CD4-positive, CD25-positive, alpha-beta regulatory T cell (primary cell): Measurements from ENCODE around the gene PPP2R3C. TPM values are rescaled to one million over a fixed set of nuclear protein-coding genes. Genes with fewer than 3 reads are reported as not detected.

Experiments
- ATAC-seq, 2 donors: fragments of 150-1000 bp; cut with Tn5 transposase; one replicate each; pipeline ENCODE4 v1.10.0; 2021; ENCODE audit warnings: low read depth in 2 of 2, moderate number of reproducible peaks in 2 of 2, moderate library complexity in 1 of 2
- DNase-seq, 3 donors: peaks; one replicate each; pipeline versions ENCODE4 v3.0.0 to v3.0.0-alpha.2; 2012 to 2022; ENCODE audit warnings: mixed read lengths in 1 of 3
- H3K27ac ChIP-seq: one replicate; pipeline ENCODE4 v1.7.0; 2013; ENCODE audit warnings: mild to moderate bottlenecking, low read length; ENCODE audit not compliant: insufficient read depth, poor library complexity, severe bottlenecking
- H3K27me3 ChIP-seq: one replicate; pipeline ENCODE4 v1.7.0; 2013; ENCODE audit warnings: low read length; ENCODE audit not compliant: control insufficient read depth, insufficient read depth
- H3K36me3 ChIP-seq: one replicate; pipeline ENCODE4 v1.7.0; 2013; ENCODE audit warnings: mild to moderate bottlenecking, low read length, moderate library complexity; ENCODE audit not compliant: control insufficient read depth, insufficient read depth
- H3K4me1 ChIP-seq: 2 replicates; pipeline ENCODE4 v1.7.0; 2013; ENCODE audit warnings: mild to moderate bottlenecking, low read length; ENCODE audit not compliant: insufficient read depth, control insufficient read depth, poor library complexity, severe bottlenecking
- H3K4me3 ChIP-seq: one replicate; pipeline ENCODE4 v1.7.0; 2013; ENCODE audit warnings: low read depth, mild to moderate bottlenecking, low read length, moderate library complexity
- H3K9me3 ChIP-seq, 2 experiments: 1 replicate in 1 of 2; 2 replicates in 1 of 2; pipeline ENCODE4 v1.7.0; 2013; ENCODE audit warnings: low read length in 2 of 2, mild to moderate bottlenecking in 1 of 2, moderate library complexity in 1 of 2; ENCODE audit not compliant: control insufficient read depth in 2 of 2
- H3K27ac Mint-ChIP-seq, 3 donors: one replicate each; pipeline ENCODE4 v1.8.0; 2020 to 2022; ENCODE audit warnings: mild to moderate bottlenecking in 3 of 3, mixed read lengths in 3 of 3, moderate library complexity in 2 of 3
- H3K27me3 Mint-ChIP-seq: one replicate; pipeline ENCODE4 v1.8.0; 2022; ENCODE audit warnings: mild to moderate bottlenecking, mixed read lengths
- H3K36me3 Mint-ChIP-seq: one replicate; pipeline ENCODE4 v1.8.0; 2020; ENCODE audit warnings: mixed read lengths
- H3K4me1 Mint-ChIP-seq, 4 donors: one replicate each; pipeline ENCODE4 v1.8.0; 2020 to 2022; ENCODE audit warnings: mixed read lengths in 4 of 4, mild to moderate bottlenecking in 1 of 4
- H3K4me3 Mint-ChIP-seq, 4 donors: one replicate each; pipeline ENCODE4 v1.8.0; 2020 to 2022; ENCODE audit warnings: mild to moderate bottlenecking in 4 of 4, mixed read lengths in 4 of 4, moderate library complexity in 3 of 4
- H3K9me3 Mint-ChIP-seq, 7 donors: one replicate each; pipeline ENCODE4 v1.8.0; 2020 to 2022; ENCODE audit warnings: mixed read lengths in 7 of 7, mild to moderate bottlenecking in 3 of 7, moderate library complexity in 2 of 7
- polyA plus RNA-seq, 4 donors: library from polyadenylated mRNA; unstranded; fragments of 300-500 nt; fragmentation: Illumina TruSeq; gene quantifications; one replicate each; pipeline ENCODE4 v1.2.3, GENCODE V29; 2021
- total RNA-seq: library from RNA; stranded (reverse); gene quantifications from one replicate; pipeline ENCODE4 v1.2.3, GENCODE V29; 2022

Gene PPP2R3C
- total and polyA plus RNA-seq, 5 donors from 2014 or later: 52.6 to 100 (median 83.7) TPM

GRCh38 chr14:35122696-35123387 lies 1.1 kb upstream of the PPP2R3C start:
- peaks cover 62% of the 10 kb centered on the region for H3K4me1 ChIP-seq
- peak overlapping the region; percentile 94 to 100 (median 99) for H3K4me3 Mint-ChIP-seq
- H3K27ac ChIP-seq: peak overlapping the region; percentile 100

GRCh38 chr14:35121026-35121886 lies 534 bp downstream of the PPP2R3C start:
- peaks cover 10% of the 10 kb centered on the region for H3K36me3 ChIP-seq
- H3K36me3 Mint-ChIP-seq: peaks cover 22% of the 10 kb centered on the region
- no peaks in the 10 kb centered on the region for H3K27me3 ChIP-seq
- ATAC-seq: no peak
- peak overlapping the region; percentile 99 to 100 (median 100) for H3K27ac Mint-ChIP-seq
- H3K9me3 ChIP-seq: no peaks in the 10 kb centered on the region
- H3K27ac ChIP-seq: peak overlapping the region; percentile 100
- H3K27me3 Mint-ChIP-seq: peaks cover 9% of the 10 kb centered on the region
- peak overlapping the region; percentile 94 to 100 (median 99) for H3K4me3 Mint-ChIP-seq
- H3K4me1 ChIP-seq: peaks cover 53% of the 10 kb centered on the region
- peaks cover 16 to 86% (median 53%) of the 10 kb centered on the region in 4 donors for H3K4me1 Mint-ChIP-seq
- peak overlapping the region; percentile 99 for H3K4me3 ChIP-seq
- no peak for DNase-seq
- H3K9me3 Mint-ChIP-seq: no peaks in the 10 kb centered on the region

More at GRCh38 chr14:35122696-35123387, 1.1 kb upstream of the PPP2R3C start:
- Mint-ChIP-seq H3K27ac (peak overlapping the region; percentile 99 to 100 (median 100)), H3K4me1 (peaks cover 22 to 86% (median 49%) of the 10 kb centered on the region in 4 donors), H3K36me3 (peaks cover 29% of the 10 kb centered on the region), H3K27me3 (peaks cover 9% of the 10 kb centered on the region), H3K9me3 (no peaks in the 10 kb centered on the region)
- peak in 1 of 3 donors; percentile 32 for DNase-seq
- peak overlapping the region; percentile 99 for H3K4me3 ChIP-seq
- no peaks in the 10 kb centered on the region for H3K27me3 ChIP-seq
- no peak for ATAC-seq
- no peaks in the 10 kb centered on the region for H3K9me3 ChIP-seq
- peaks cover 9% of the 10 kb centered on the region for H3K36me3 ChIP-seq

GRCh38 chr14:35117112-35117511 lies 4.7 kb downstream of the PPP2R3C start:
- Histone ChIP-seq H3K9me3 (no peaks in the 10 kb centered on the region), H3K4me3 (no peak overlapping the region), H3K27ac (no peak overlapping the region), H3K27me3 (no peaks in the 10 kb centered on the region), H3K4me1 (peaks cover 20% of the 10 kb centered on the region), H3K36me3 (peaks cover 37% of the 10 kb centered on the region)
- H3K4me1 Mint-ChIP-seq: peaks cover 14 to 74% (median 36%) of the 10 kb centered on the region in 4 donors
- DNase-seq (no peak), ATAC-seq (no peak)
- H3K27ac Mint-ChIP-seq: peak overlapping the region; percentile 18 to 57 (median 45)
- peaks cover 5% of the 10 kb centered on the region for H3K27me3 Mint-ChIP-seq
- H3K36me3 Mint-ChIP-seq: peaks cover 33% of the 10 kb centered on the region
- no peaks in the 10 kb centered on the region for H3K9me3 Mint-ChIP-seq
- peak overlapping the region in 3 of 4 donors; percentile 10 to 73 (median 18) for H3K4me3 Mint-ChIP-seq

GRCh38 chr14:35116242-35116641 lies 5.5 kb downstream of the PPP2R3C start:
- H3K36me3 ChIP-seq: peaks cover 46% of the 10 kb centered on the region
- no peaks in the 10 kb centered on the region for H3K9me3 ChIP-seq
- peaks cover 15% of the 10 kb centered on the region for H3K4me1 ChIP-seq
- no peak for DNase-seq
- no peaks in the 10 kb centered on the region for H3K9me3 Mint-ChIP-seq
- H3K36me3 Mint-ChIP-seq: peaks cover 39% of the 10 kb centered on the region
- no peak for ATAC-seq
- H3K27ac Mint-ChIP-seq: peak overlapping the region in 1 of 3 donors; percentile 57
- no peak overlapping the region for H3K4me3 ChIP-seq
- H3K27me3 ChIP-seq: no peaks in the 10 kb centered on the region
- H3K27ac ChIP-seq: no peak overlapping the region
- H3K27me3 Mint-ChIP-seq: no peaks in the 10 kb centered on the region
- H3K4me1 Mint-ChIP-seq: peaks cover 14 to 73% (median 42%) of the 10 kb centered on the region in 4 donors
- H3K4me3 Mint-ChIP-seq: no peak overlapping the region

GRCh38 chr14:35114036-35114435 lies 7.8 kb downstream of the PPP2R3C start:
- no peak for ATAC-seq
- Histone ChIP-seq H3K9me3 (no peaks in the 10 kb centered on the region), H3K4me3 (no peak overlapping the region), H3K4me1 (peaks cover 2% of the 10 kb centered on the region), H3K36me3 (peaks cover 62% of the 10 kb centered on the region), H3K27ac (no peak overlapping the region), H3K27me3 (no peaks in the 10 kb centered on the region)
- peaks cover 14 to 53% (median 30%) of the 10 kb centered on the region in 4 donors for H3K4me1 Mint-ChIP-seq
- H3K9me3 Mint-ChIP-seq: no peaks in the 10 kb centered on the region
- peaks cover 54% of the 10 kb centered on the region for H3K36me3 Mint-ChIP-seq
- DNase-seq: no peak
- H3K4me3 Mint-ChIP-seq: no peak overlapping the region
- no peaks in the 10 kb centered on the region for H3K27me3 Mint-ChIP-seq
- H3K27ac Mint-ChIP-seq: peak overlapping the region in 1 of 3 donors; percentile 65

GRCh38 chr14:35113308-35113950 lies 8.4 kb downstream of the PPP2R3C start:
- ATAC-seq: no peak
- Mint-ChIP-seq H3K36me3 (peaks cover 54% of the 10 kb centered on the region), H3K9me3 (no peaks in the 10 kb centered on the region), H3K27me3 (no peaks in the 10 kb centered on the region), H3K27ac (peak overlapping the region in 1 of 3 donors; percentile 86), H3K4me3 (no peak overlapping the region), H3K4me1 (peaks cover 14 to 46% (median 30%) of the 10 kb centered on the region in 4 donors)
- Histone ChIP-seq H3K4me1 (no peaks in the 10 kb centered on the region), H3K9me3 (no peaks in the 10 kb centered on the region), H3K27me3 (no peaks in the 10 kb centered on the region), H3K36me3 (peaks cover 67% of the 10 kb centered on the region), H3K27ac (no peak overlapping the region), H3K4me3 (no peak overlapping the region)
- DNase-seq: no peak

- Mint-ChIP-seq H3K9me3 (no peaks in the 10 kb centered on the region), H3K4me3 (no peak overlapping the region), H3K27me3 (no peaks in the 10 kb centered on the region), H3K4me1 (peaks cover 8 to 39% (median 26%) of the 10 kb centered on the region in 4 donors), H3K27ac (peak overlapping the region in 1 of 3 donors; percentile 2), H3K36me3 (peaks cover 50% of the 10 kb centered on the region)
- H3K36me3 ChIP-seq: peaks cover 70% of the 10 kb centered on the region
- no peaks in the 10 kb centered on the region for H3K9me3 ChIP-seq
- no peaks in the 10 kb centered on the region for H3K4me1 ChIP-seq
- H3K4me3 ChIP-seq: no peak overlapping the region
- DNase-seq: no peak
- no peak for ATAC-seq
- H3K27ac ChIP-seq: no peak overlapping the region
- H3K27me3 ChIP-seq: no peaks in the 10 kb centered on the region
Observed at GRCh38 chr14:35112641-35113040, 9.1 kb downstream of the PPP2R3C start.
